D341Med (cell line): ENCODE measurements around the gene ZNF574.
A peak's percentile ranks its signal among the peaks of the same experiment; 100 is the strongest.
"Not testable (repeated sequence)": the region's sequence is repeated elsewhere in the genome, so short reads cannot be mapped to it uniquely, and the experiment has no call there.

Experiments used
- DNase-seq: peaks from one replicate; pipeline ENCODE4 v3.0.0; 2012; ENCODE audit warnings: low spot score

ZNF574 gene, protein sequence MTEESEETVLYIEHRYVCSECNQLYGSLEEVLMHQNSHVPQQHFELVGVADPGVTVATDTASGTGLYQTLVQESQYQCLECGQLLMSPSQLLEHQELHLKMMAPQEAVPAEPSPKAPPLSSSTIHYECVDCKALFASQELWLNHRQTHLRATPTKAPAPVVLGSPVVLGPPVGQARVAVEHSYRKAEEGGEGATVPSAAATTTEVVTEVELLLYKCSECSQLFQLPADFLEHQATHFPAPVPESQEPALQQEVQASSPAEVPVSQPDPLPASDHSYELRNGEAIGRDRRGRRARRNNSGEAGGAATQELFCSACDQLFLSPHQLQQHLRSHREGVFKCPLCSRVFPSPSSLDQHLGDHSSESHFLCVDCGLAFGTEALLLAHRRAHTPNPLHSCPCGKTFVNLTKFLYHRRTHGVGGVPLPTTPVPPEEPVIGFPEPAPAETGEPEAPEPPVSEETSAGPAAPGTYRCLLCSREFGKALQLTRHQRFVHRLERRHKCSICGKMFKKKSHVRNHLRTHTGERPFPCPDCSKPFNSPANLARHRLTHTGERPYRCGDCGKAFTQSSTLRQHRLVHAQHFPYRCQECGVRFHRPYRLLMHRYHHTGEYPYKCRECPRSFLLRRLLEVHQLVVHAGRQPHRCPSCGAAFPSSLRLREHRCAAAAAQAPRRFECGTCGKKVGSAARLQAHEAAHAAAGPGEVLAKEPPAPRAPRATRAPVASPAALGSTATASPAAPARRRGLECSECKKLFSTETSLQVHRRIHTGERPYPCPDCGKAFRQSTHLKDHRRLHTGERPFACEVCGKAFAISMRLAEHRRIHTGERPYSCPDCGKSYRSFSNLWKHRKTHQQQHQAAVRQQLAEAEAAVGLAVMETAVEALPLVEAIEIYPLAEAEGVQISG

GRCh38 chr19:42075616-42076379 is at the start of gene ZNF574:
TSS of gene ZNF574 (plus strand) at chr19:42076166. CDS start at chr19:42078607, 2,441 bp downstream.
- DNase-seq: peak; percentile 97

GRCh38 chr19:42028304-42029216 is 47.4 kb upstream of the ZNF574 start:
- DNase-seq: peak; percentile 71

- peak; percentile 28 for DNase-seq
Measured at GRCh38 chr19:42030645-42031440, 45.1 kb upstream of the ZNF574 start.

DNA sequence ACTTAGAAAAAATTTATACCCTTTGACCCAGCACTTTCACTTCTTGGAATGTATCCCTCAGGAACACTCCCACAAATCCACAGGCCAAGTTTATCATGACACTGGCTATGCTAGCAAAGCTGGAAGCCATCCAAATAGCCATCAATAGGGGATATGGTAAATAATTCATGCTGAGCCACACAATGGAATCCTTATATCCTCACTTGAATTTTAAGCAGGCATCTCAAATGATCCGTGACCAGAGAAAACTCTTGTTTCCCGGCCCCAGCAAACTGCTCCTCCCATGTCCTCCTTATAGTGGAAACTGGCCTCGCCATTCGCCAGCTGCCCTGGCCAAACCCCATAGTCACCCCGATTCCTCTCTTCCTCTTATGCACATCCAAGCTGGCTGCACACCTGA is 43.5 kb upstream of the ZNF574 start:
- DNase-seq: no peak

DNA sequence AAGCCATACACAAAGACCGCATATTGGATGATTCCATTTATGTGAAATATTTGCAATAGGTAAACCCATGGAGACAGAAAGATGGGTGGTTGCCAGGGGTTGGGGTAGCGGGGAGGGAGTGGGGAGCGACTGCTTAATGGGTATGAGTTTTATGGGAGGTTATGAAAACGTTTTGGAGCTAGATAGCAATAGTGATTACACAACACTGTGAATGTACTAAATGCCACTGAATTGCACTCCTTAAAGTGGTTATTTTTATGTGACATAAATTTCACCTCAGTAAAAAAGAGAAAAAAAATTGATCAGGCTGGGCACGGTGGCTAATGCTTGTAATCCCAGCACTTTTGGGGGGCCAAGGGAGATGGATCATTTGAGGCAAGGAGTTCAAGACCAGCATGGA is 42.6 kb upstream of the ZNF574 start:
- DNase-seq: no peak

- peak; percentile 83 for DNase-seq
Measured at GRCh38 chr19:42034640-42035391, 41.1 kb upstream of the ZNF574 start.

DNA sequence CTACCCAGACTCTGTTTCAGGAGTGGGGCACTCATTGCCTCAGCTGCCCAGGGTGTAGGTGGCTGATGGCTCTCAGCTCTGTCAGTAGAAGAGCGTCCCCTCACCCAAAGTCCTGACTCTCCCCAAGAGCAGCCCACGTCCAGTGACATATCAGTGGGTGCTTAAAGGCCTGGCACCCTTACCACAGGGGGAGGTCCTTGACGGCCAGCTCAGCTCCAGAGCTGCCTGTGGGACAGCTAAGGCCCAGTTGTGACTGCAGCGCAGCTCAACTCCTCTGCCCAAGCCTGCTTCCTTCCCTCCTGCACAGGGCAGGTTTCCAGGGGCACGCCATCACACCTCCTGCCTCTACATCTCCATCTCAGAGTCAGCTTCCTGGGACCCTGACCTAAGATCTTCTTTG is 38.3 kb upstream of the ZNF574 start:
- no peak for DNase-seq

DNA sequence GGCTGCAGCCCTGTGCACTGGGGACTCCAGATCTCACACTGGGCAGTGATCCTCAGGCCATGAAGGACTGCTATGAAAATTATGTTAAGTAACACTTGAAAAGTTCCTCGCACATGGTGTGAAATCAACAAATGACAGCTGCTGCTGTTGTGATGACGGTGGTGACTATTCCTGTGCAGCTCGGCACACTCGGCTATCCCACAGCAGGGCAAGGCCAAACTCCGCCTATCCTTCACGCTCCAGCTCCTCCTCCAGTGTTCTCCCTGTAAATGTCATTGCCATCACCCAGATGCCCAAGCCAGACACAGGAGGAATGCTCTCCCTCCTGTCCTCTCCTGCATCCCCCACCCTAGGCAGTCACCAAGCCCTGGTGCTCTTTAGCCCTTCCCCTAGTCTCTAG is 37.3 kb upstream of the ZNF574 start:
- DNase-seq: no peak

- no peak for DNase-seq
Measured at GRCh38 chr19:42040031-42040430, 35.9 kb upstream of the ZNF574 start.

GRCh38 chr19:42040491-42040890 is 35.5 kb upstream of the ZNF574 start:
- not testable (repeated sequence) for DNase-seq

DNA sequence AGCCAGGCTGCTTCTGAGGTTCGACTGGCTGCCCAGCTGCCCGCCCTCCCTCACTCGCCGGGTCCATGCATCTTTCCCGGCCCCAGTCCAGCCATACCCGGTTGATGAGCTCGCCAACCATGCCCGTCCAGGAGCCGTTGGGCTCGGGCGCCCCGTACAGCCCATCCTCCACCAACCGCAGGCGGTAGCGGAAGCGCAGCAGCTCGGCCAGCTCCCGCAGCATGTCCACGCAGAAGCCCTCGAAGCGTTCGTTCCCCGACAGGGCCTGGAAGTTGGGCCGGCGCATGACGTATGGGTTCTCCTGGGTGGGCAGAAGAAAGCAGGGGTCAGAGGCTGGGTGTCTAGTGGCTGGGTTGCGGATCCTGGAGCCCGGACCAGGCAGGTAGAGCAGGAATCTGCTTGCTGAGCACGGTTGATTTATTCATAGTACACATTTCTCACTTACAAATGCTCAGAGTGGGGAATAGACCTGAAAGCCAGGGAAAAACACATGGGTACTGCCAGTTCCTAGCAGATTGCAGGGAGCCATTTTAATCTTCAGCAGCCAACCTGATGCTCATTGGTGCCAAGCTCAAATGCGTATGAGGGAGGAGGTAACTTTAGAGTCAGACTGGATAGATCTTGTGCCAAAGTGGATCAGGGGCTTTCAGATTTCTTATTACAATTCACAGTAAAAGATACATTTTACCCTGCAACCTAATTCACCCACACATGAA is 33.4 kb upstream of the ZNF574 start:
- peak; percentile 74 for DNase-seq

DNA sequence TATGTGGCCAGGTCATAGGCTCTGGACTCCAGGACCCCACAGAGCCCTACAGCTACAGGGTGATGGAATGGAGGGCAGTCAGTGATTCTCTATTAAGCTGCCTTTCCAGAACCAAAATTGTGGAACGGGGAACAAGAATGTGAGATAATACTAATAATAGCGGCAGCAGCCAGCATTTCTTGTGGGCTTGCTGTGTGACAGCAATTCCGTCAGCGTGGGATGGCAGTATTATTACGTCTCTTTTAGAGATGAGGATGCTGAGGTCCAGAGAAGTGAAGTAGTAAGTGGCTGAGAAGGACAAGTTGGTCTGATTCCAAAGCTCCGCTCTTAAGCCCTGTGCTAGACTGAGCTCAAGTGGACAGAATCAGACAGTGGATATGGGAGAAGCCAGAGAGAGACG is 30.4 kb upstream of the ZNF574 start:
- no peak for DNase-seq

DNA sequence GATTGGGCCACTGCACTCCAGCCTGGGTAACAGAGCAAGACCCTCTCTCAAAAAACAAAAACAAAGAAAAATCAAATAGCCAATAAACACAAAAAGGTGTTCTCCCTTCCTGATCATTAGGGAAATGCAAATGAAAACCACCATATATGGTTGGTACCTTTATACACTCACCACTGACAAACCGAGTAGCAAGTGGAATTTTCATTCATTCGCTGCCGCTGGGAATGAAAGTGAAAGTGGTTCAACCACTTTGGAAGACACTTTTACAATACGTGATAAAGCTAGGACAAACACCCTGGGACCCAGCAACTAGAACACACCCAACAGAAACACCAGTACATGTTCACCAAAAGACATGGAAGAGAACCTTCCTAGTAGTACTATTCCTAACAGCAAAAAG is 27.0 kb upstream of the ZNF574 start:
- DNase-seq: no peak

DNA sequence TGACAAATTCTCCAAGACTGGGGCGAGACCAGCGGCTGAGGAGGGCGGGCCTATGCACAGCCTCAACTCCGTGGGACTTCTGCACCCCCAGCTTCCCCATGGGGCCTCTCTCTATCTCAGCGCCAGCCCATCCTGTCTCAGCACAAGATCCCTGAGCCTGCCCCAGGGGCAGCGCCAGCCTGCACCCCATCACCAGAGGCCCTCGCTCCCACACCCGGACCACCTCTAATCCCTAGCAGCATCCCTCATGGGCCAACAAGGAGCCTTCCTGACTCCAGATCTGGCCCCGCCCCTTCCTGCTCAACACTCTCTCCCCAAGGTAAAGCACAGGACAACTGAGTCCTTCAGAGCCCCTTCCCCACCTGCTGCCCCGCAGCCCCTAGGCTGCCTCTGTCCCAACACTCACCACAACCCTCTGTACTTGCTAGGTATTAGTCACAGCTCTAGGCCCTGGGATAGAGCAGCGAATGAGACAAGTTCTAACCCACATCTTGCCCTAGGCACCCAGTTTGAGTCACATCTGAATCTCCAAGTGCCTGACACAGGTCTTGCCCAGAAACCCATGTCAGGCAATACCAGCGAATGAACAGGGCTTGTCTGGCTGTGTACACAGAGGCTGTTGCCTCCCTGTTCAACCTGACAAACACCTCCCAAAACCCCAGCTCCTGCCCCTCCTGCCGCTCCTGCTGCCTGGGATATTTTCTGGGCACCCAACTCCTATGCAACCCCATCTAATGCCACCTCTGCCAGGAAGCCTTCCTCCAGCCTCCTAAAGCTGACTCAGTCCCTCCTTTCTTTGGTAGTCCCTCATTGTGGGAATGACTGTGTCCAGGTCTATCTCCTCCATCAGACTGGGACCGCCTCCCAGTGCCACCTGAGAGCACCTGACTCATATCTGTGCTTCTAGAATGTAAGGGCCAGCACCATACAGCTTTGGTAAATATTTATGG is 24.5 kb upstream of the ZNF574 start:
- no peak for DNase-seq

GRCh38 chr19:42052241-42052863 is 23.6 kb upstream of the ZNF574 start:
- DNase-seq: peak; percentile 85

DNA sequence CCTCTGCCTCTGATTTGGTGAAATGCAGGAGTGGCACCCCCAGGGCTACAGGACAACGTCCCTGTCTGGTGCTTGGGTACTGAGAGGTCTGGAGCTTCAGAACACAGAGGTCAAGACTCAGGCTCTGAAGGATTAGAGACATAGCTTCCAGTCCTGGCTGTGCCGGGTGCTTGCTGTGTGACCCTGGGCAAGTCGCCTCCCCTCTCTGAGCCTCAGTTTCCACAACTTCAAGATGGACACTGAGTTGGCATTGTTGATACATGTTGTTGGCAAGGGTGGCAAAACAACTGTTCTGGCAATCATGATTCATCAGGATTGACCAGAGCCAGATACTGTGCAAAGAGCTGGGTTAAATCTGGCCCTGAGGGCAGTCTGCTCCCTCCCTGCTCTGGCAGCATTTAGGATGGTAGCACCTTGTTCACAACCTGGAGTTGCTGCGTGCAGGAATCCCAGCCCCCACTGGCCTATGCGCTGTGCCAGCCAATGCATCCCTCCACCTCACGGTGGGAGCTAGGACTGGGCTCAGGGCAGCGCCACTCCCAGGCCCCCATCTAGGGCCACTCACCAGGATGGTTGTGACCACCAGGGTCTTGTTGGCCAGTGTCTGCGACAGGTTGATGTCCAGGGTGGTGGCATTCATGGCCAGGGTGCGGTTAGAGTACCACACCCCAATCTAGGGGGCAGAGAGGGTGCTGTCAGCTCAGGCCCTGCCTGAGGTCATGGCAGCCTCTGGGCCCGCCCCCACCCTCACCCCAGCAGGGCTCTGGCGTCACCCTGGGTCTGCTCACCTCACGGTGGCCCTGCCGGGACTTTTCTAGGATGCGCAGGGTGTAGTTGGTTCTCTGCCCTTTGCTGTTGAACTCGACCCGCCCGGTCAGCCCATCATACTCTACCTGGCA is 22.7 kb upstream of the ZNF574 start:
- no peak for DNase-seq
